ENCODE results near the gene ANKRD22.

The ANKRD22 gene

DNA sequence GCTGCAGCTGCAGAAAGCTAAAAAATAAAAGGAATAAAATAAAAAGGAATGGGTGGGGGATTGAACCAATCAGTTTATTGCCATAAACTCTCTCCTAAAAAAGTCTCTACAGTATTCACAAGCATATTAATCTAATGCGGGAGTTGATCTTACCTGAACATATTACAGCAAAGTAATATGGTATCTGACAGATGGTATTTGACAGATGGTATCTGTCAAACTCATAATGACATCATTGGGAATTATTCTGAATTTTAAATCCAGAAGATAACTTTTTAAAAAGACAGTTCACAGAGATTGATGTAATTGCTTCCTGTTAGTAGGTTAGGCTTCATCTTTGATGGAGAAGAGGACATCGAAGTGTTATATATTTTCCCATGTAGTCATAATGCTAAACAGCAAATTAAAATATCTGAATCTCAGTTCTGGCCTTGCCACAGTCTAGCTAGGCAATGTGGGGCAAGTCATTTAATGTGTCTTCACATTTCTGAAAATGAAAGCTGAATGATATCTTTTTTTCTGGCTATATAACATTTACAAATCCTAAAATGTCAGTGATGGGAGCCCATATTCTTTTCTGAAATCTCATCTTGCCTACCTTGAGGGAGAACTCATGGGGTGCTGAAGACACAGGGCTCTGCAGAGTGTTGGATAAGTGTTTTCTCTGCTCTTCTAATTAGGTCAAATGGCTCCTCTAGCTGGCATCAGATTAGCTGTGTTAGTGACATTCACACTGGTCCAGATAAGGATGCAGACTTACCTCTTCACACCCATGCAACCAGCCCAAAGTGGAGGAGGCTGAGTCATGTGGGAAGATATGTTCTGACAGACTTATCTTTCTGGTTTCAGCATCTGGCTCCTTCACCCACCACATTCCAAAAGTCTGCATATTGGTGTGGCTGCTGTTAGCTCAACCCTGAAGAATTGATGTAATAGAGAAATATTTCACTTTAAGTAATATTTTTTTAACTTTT lies 51.2 kb downstream of the ANKRD22 start:
- DNase-seq (ENCODE audit: low read depth) = no peak

DNA sequence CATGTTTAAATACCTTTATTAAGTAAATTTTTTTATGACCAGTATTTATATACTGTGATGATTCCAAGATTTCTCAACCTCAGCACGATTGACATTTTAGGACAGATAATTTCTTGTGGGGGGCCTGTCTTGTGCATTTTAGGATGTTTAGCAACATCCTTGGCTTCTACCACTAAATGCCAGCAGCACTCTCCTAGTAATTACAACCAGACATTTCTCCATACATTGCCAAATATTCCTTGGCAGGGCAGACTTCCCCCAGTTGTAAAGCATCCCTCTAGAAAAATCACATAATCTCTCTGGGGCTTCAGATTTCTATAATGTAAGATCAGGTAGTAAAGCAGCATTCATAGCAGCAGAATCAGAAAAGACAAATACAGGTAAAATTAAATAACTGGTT lies 56.9 kb downstream of the ANKRD22 start:
- DNase-seq (ENCODE audit: low read depth) = no peak

GRCh38 chr10:88793712-88794299 lies 57.8 kb downstream of the ANKRD22 start:
- DNase-seq (ENCODE audit: low read depth) = no peak

GRCh38 chr10:88792661-88793060 lies 59.0 kb downstream of the ANKRD22 start:
- no peak for DNase-seq (ENCODE audit: low read depth)

DNA sequence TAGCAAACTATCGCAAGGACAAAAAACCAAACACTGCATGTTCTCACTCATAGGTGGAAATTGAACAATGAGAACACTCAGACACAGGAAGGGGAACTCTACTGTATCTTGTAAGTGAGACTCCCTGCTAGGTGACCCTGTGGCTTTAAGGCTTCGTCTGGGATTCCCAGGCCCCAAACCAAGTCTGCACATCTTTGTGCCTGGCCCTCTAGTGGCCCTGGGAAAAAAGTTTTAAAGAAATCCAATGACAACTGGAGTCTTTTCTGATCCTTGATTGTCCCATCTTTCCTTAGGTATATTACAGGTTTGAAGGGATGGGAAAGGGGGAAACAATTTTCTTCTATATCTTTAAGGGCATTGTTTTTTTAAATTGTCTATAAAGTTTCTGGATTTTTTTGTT lies 59.7 kb downstream of the ANKRD22 start:
- DNase-seq (ENCODE audit: low read depth) = no peak

DNA sequence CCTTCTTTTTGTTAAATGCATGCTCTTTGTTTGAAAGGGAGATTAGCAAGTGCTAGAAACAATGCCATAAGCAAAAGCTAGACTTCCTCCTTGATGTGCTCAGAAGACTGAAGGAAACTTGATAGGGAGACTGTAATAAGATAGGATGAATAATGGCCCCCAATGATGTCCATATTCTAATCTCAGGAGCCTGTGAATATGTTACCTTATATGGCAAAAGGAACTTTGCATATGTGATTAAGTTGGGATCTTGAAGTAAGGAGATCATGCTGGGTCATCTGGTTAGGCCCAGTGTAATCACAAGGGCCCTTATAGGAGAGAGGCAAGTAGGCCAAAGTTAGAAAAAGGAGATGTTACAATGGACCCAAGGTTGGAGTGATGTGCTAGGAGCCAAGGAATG lies 62.7 kb downstream of the ANKRD22 start:
- no peak for DNase-seq (ENCODE audit: low read depth)

DNA sequence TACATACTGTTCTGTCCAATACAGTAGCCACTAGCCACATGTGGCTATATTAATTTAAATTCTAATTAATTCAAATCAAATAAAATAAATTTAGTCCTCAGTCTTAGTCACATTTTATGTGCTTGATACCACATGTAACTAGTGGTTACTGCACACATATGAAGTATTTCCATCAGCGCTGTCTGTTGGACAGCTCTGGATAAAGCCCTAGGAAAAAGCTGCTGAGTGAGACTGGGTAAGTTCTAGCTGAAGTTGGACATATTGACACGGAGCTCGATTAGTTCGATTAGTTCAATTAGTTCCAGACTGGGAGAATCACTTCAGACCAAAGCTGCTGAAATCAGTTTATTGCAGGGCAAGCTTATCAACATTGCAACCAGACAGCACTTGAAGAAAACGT lies 64.2 kb downstream of the ANKRD22 start:
- no peak for DNase-seq (ENCODE audit: low read depth)

GRCh38 chr10:88786032-88786770 lies 65.4 kb downstream of the ANKRD22 start:
- no peak for DNase-seq (ENCODE audit: low read depth)

DNA sequence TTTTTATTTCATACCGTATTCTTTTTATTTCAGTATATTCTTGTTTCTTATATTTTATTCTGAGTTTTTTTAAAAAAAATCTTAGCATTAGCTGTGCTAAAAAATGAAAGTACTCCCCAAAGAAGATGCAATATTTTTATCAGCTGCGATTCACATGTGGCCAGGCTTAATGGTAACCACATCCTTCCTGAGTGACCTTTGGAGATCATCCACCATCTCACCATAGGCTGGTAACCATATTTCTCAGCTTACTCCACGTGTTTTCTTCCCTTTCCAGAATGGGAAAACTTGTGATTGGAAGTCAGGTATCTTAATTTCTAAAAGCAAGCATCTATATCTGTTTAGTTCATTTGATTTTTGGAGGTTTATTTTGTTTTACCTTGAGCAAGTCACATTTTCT lies 67.9 kb downstream of the ANKRD22 start:
- no peak for DNase-seq (ENCODE audit: low read depth)

DNA sequence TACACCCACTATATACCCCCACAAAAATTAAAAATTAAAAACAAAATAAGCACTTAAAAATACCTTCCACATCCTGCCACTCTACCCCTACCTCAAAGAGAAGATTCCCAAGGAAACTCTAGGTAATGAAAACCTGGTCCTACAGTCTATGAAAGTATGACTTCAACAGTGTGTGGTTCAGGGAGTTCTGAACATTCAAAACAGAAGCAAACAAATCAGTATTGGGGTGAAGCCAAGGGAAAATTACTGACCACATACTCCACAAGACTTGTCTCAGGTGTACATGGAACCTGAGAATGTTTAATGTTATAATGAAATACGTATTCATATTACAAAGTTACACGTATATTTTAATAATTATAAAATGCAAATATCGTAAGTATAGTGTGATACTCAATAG lies 69.4 kb downstream of the ANKRD22 start:
- no peak for DNase-seq (ENCODE audit: low read depth)

DNA sequence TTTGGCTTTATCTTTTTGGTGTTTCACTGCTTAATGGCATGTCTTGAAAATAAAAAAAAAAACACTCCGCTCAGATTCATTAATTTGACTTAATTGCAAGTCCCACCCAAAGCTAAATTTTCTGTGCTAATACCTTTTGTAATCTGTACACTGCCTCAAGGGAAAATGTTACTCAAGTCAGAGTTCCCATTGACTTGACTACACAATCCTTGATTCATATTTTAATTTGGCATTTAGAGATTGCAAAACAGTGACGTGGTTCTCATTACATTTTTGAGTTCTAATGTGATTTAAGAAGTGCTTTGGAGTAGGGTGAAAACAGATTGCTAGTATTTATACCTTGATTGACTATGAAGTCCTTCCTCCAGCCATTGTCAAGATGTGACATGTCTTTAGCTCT lies 70.4 kb downstream of the ANKRD22 start:
- DNase-seq (ENCODE audit: low read depth) = no peak
